ENCODE data around the gene FUS.

The FUS gene

DNA sequence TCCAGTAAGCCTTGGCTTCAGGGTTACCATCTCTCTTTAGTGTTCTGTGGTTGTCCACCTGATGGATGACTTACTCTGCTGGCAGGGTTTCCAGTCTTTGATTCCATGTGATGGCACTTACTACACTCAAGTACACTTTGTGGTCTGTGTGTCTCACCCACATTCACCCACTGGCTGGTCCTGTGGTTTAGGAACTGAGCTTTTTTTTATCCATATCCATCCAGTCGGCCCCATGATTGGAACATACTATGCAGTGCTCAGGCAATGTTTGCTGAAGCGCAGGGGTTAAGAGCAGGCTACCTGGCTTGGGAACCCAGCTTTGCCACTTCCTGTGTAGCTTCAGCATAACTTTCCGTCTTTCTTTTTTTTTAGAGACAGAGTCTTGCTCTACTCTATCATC, 2.8 kb upstream of the FUS start:
- Histone ChIP-seq H3K9me3 (ENCODE audit: low read length) (no peaks in the 10 kb centered on the region), H3K27me3 (ENCODE audit: insufficient read depth, low read length) (no peaks in the 10 kb centered on the region), H3K36me3 (ENCODE audit: insufficient read depth, low read length) (peaks cover 15% of the 10 kb centered on the region), H3K4me3 (ENCODE audit: low read depth, low read length, poor library complexity, severe bottlenecking) (no peak overlapping the region), H2AFZ (ENCODE audit: low read length) (peak overlapping the region; percentile 84; the same call in 1 of the 2 replicates), H3K27ac (ENCODE audit: low read depth, low read length, poor library complexity, severe bottlenecking) (no peak overlapping the region), H3K79me2 (ENCODE audit: insufficient read depth, low read length) (peaks cover 21% of the 10 kb centered on the region), H3K9me2 (ENCODE audit: low read depth, low read length) (no peaks in the 10 kb centered on the region), H4K20me1 (ENCODE audit: insufficient read depth, low read length) (0 out of 2 replicates have a peak, but pooled peaks cover 2% of the 10 kb centered on the region), H3K4me2 (ENCODE audit: low read length) (0 out of 2 replicates have a peak overlapping the region, but pooled peaks have one; percentile 16), H3F3A (ENCODE audit: insufficient read depth, low read length) (peaks cover 5% of the 10 kb centered on the region; the same call in 1 of the 2 replicates), H3K4me1 (ENCODE audit: insufficient read depth, low read length, severe bottlenecking) (peaks cover 26% of the 10 kb centered on the region), H3K9ac (ENCODE audit: low read length) (peak overlapping the region; percentile 30; the same call in 1 of the 2 replicates)
- TF ChIP-seq EZH2 (IDR thresholded peaks at IDR 0.05; ENCODE audit: borderline replicate concordance, low read length): no peak
- TF ChIP-seq, protein P1, sequence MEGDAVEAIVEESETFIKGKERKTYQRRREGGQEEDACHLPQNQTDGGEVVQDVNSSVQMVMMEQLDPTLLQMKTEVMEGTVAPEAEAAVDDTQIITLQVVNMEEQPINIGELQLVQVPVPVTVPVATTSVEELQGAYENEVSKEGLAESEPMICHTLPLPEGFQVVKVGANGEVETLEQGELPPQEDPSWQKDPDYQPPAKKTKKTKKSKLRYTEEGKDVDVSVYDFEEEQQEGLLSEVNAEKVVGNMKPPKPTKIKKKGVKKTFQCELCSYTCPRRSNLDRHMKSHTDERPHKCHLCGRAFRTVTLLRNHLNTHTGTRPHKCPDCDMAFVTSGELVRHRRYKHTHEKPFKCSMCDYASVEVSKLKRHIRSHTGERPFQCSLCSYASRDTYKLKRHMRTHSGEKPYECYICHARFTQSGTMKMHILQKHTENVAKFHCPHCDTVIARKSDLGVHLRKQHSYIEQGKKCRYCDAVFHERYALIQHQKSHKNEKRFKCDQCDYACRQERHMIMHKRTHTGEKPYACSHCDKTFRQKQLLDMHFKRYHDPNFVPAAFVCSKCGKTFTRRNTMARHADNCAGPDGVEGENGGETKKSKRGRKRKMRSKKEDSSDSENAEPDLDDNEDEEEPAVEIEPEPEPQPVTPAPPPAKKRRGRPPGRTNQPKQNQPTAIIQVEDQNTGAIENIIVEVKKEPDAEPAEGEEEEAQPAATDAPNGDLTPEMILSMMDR (IDR thresholded peaks at IDR 0.05; ENCODE audit: low read length): no peak

DNA sequence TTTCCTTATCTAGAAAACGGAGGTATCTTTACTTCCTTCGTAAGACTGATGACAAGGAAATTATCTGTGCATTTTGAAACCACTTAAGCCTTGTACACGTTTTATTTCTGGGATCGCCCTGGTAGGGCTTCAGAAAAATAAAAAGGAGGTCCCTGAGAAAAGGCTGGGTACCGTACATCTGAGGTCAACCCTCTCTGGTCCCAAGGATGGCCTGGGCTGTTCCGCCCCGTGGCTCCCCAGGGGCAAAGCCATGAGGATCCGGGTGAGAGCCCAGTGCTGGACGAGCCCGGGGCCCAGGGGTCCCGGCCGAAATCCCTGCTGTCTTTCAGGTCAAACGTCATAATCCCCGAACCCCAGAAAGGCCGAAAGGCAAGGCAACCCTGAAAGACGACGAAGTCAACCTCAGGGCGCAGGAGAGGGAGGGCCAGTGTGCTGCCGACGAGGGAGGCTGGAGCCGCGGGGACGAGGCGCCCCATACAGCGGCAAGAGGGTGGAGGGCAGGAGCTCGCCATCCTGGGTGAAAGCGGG, 656 bp upstream of the FUS start:
- TF ChIP-seq, protein P1 (IDR thresholded peaks at IDR 0.05; ENCODE audit: low read length): no peak
- no peak for TF ChIP-seq EZH2 (IDR thresholded peaks at IDR 0.05; ENCODE audit: borderline replicate concordance, low read length)
- Histone ChIP-seq H3K4me3 (ENCODE audit: low read depth, low read length, poor library complexity, severe bottlenecking) (peak overlapping the region; percentile 75), H3K4me2 (ENCODE audit: low read length) (peak overlapping the region; percentile 94), H3K36me3 (ENCODE audit: insufficient read depth, low read length) (peaks cover 37% of the 10 kb centered on the region), H3K79me2 (ENCODE audit: insufficient read depth, low read length) (peaks cover 39% of the 10 kb centered on the region), H3K9me3 (ENCODE audit: low read length) (no peaks in the 10 kb centered on the region), H3K4me1 (ENCODE audit: insufficient read depth, low read length, severe bottlenecking) (peaks cover 31% of the 10 kb centered on the region), H3K27ac (ENCODE audit: low read depth, low read length, poor library complexity, severe bottlenecking) (peak overlapping the region; percentile 88), H4K20me1 (ENCODE audit: insufficient read depth, low read length) (peaks cover 7% of the 10 kb centered on the region; the same call in 1 of the 2 replicates), H3K9me2 (ENCODE audit: low read depth, low read length) (no peaks in the 10 kb centered on the region), H2AFZ (ENCODE audit: low read length) (no peak overlapping the region), H3K9ac (ENCODE audit: low read length) (peak overlapping the region; percentile 89), H3K27me3 (ENCODE audit: insufficient read depth, low read length) (no peaks in the 10 kb centered on the region), H3F3A (ENCODE audit: insufficient read depth, low read length) (peaks cover 5% of the 10 kb centered on the region; the same call in 1 of the 2 replicates)

DNA sequence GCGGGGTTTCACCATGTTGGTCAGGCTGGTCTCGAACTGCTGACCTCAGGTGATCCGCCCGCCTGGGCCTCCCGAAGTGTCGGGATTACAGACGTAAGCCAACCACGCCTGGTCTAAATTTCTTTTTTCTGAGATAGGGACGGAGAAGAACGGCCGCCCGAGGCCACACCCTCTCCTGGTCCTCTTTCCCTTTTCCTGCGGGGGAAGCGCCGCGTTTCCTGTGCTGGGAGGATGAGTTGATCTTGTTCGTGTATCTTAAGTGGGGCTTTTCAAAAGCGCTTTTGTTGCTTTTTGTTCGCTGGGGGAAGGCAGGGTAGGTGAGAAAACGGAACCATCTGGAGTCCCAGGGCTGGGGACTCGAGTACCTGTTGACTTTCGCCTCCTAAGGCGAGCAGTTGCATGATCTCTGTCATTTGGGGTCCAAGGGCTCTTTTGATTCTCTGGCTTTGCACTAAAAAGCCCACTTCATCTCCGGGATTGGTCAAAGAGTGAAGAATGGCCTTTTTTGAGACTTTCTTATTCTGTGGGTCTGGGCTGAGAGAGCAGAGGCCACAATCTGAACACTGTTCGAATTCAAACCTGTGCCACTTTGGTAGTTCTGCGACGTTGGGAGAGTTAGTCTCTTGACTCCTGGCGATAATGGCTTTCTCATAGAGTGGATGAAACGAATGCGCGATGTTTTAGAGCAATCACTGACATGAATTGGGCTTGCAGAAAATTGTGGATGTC, 1.3 kb downstream of the FUS start:
- Histone ChIP-seq H4K20me1 (ENCODE audit: insufficient read depth, low read length) (peaks cover 7% of the 10 kb centered on the region; the same call in 1 of the 2 replicates), H3K4me1 (ENCODE audit: insufficient read depth, low read length, severe bottlenecking) (peaks cover 31% of the 10 kb centered on the region), H3K36me3 (ENCODE audit: insufficient read depth, low read length) (peaks cover 57% of the 10 kb centered on the region), H3F3A (ENCODE audit: insufficient read depth, low read length) (peaks cover 5% of the 10 kb centered on the region; the same call in 1 of the 2 replicates), H3K9me2 (ENCODE audit: low read depth, low read length) (no peaks in the 10 kb centered on the region), H3K4me3 (ENCODE audit: low read depth, low read length, poor library complexity, severe bottlenecking) (peak overlapping the region; percentile 75), H3K4me2 (ENCODE audit: low read length) (peak overlapping the region; percentile 94), H3K79me2 (ENCODE audit: insufficient read depth, low read length) (peaks cover 47% of the 10 kb centered on the region), H3K27ac (ENCODE audit: low read depth, low read length, poor library complexity, severe bottlenecking) (peak overlapping the region; percentile 88), H2AFZ (ENCODE audit: low read length) (no peak overlapping the region), H3K9ac (ENCODE audit: low read length) (peak overlapping the region; percentile 89), H3K27me3 (ENCODE audit: insufficient read depth, low read length) (no peaks in the 10 kb centered on the region), H3K9me3 (ENCODE audit: low read length) (no peaks in the 10 kb centered on the region)
- TF ChIP-seq, protein P1 (IDR thresholded peaks at IDR 0.05; ENCODE audit: low read length): no peak
- no peak for TF ChIP-seq EZH2 (IDR thresholded peaks at IDR 0.05; ENCODE audit: borderline replicate concordance, low read length)

Measured in OCI-LY1 (cell line).